OCI-LY1 (cell line): ENCODE results near the gene SLC7A8.

Source experiments
- EZH2 ChIP-seq: fragments of 200-600 bp; sonication (generic), shearing (Covaris generic); IDR thresholded peaks from 2 replicates; pipeline ENCODE4 v1.8.0; 2017; ENCODE audit warnings: borderline replicate concordance, mixed run types, mild to moderate bottlenecking, antibody characterized with exemption, low read length, moderate library complexity, mixed read lengths
- TF ChIP-seq, protein P1 (sequence below): fragments of 200-600 bp; sonication (generic), shearing (Covaris generic); IDR thresholded peaks from 2 replicates; pipeline ENCODE4 v1.5.1; 2017; ENCODE audit warnings: mild to moderate bottlenecking, antibody characterized with exemption, low read length, moderate library complexity, mixed read lengths

DNA sequence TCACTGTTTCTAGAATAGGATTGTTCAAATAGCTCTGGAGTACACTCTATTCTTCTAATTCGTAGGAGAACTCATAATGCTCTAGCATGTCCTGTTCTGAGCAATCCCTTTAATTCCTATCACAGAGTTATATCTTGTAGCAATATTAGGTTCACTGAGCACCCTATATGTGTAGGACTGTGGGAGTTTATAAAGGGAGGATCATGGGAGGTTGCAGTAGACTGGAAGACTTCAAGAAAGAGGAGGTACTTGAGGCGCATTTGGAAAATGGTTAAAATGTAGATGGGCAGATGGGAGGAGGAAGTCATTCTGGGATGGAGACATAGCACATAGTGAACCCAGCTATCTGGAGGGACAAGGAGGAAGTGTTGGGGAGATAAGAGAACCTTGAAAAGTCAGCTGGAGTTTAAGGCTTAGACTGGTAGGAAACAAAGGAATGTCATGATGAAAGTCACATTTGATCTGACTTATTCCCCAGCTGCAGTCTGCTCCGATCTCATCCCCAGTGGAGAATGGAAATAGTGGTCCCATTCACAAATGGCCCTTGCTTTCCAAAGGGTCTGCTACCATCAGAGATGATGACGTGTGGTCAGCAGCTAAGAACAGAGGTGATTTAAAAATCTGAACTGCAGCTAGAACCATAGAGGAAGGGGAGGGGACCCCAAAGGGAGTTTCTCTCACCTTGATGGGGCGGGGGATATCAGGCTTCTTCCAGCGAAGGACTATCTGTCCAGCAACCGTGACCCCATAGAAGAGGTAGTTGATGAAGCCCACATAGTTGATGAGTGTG, 54.3 kb downstream of the SLC7A8 start:
- TF ChIP-seq, protein P1, sequence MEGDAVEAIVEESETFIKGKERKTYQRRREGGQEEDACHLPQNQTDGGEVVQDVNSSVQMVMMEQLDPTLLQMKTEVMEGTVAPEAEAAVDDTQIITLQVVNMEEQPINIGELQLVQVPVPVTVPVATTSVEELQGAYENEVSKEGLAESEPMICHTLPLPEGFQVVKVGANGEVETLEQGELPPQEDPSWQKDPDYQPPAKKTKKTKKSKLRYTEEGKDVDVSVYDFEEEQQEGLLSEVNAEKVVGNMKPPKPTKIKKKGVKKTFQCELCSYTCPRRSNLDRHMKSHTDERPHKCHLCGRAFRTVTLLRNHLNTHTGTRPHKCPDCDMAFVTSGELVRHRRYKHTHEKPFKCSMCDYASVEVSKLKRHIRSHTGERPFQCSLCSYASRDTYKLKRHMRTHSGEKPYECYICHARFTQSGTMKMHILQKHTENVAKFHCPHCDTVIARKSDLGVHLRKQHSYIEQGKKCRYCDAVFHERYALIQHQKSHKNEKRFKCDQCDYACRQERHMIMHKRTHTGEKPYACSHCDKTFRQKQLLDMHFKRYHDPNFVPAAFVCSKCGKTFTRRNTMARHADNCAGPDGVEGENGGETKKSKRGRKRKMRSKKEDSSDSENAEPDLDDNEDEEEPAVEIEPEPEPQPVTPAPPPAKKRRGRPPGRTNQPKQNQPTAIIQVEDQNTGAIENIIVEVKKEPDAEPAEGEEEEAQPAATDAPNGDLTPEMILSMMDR: no peak
- TF ChIP-seq EZH2: no peak
